GM18505 (cell line): ENCODE results near the gene CD200R1.

Source experiments
- ATAC-seq: cut with Tn5 transposase; IDR thresholded peaks from one replicate; pipeline ENCODE4 v1.9.1; 2021; ENCODE audit not compliant: unreplicated experiment
- POLR2A ChIP-seq: IDR thresholded peaks from 4 replicates; pipeline ENCODE4 v1.6.1; 2011; ENCODE audit warnings: borderline replicate concordance; ENCODE audit not compliant: insufficient read depth, insufficient read length; ENCODE audit errors: extremely low read depth

Gene CD200R1

DNA sequence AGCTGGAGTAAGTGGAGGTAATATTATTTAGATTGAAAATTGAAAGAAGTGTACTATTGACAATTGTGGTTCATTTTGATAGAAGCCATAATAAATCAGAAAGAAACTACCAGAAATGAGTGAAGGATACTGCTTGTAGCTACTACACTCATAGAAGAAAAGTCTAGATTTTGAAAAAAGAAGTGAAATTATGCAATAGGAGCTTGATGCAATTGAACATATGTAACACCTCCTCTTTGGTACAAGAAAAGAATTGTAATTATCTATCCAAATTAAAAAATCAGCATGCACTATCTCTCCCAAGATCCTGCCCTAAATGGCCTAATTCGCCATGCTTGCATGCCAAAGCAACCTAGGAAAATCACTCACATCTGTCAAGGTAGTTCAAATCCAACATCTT lies 77.1 kb downstream of the CD200R1 start:
- no peak for ATAC-seq
- no peak for TF ChIP-seq POLR2A

DNA sequence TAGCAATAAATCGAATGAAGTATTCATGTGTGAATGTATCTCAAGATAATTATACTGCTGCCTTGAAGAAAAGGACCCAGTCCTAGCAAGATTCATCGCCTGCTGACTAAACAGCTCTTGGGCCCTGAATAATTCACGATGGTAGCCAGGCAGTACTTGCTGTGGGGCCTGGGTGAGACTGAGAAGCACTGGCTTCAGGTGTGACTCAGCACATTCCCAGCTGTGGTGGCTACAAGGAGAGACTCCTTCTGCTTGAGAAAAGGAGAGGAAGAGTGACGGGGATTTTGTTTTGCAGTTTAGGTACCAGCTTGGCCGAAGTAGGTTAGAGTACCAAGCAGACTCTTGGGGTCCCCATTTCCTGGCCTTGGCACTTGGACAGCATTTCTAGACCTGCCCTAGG lies 80.6 kb downstream of the CD200R1 start:
- no peak for ATAC-seq
- TF ChIP-seq POLR2A = no peak

DNA sequence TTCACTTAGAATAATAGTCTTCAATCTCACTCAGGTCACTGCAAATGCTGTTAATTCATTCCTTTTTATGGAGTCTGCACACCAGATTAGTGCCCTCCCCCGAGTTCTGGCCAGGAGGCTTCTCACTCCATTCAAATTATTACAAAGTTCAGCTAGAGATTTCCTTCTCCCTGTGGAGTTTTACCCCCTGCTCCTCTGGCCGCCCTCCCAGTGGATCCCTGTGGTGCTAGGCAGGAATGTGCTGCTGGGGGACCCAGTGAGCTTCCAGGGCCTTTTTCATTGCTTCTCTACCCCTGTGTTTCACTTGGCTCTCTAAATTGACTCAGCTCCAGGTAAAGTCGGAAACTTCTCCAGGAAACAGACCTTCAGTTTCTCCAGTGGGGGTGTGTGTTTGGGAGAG lies 85.5 kb downstream of the CD200R1 start:
- ATAC-seq = no peak
- no peak for TF ChIP-seq POLR2A

DNA sequence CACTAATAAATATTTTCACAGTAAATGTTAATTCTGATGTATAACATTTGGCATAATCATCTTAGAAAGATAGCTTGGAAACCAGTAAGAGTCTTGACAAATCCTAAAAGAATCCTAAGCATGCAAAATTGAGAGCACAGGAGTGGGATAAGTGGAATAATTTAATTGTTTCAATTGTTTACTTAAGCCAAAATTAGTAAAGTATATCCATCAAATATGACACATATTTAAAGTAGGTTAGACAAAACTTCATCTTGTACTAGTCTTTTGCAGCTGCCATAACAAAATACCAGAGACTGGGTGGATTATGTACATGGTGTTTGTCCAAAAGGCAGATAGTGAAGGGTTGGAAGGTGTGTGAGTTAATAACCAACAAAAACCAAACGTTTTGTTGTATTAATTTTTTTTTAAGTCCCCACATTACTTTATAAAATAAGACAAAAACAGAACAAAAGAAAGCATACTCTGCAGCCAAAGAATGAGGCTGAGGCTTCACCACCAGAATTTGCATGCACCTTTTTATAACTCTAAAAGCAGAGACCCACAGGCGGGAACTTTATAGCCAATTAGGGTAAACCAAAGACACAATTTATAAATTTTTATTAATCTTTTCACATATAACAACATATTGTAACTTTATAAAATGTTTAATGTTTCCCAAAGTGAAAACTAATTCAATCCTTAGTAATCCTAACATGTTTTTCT lies 86.4 kb downstream of the CD200R1 start:
- TF ChIP-seq POLR2A = no peak
- ATAC-seq = no peak

DNA sequence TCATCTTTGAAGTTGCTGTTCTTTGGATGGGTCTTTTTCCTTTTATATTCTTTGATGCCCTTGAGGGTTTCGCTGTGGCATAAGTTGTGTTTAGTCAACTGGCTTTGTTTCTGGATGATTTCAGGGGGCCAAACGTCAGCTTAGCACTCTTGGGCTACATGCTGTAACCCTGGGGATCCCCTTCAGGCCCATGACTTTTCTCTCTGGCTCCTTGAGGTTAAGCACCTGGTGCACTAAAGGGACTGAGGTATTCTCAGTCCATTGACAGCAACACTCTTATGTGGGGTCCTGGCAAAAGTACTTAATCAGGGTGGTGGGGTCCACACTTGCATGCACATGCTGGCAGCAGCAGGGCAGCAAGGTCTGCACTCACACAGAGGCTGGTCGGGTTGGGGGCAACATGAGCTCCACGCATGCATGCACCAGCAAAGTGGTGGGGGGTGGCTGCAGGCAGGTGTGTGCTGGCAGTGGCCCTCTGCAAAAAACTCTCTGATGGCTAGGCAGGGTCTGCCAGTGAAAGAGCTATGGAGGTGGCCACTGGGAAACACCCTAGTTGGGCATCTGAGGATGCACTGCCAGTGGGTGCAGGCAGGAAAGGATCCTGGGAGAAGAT lies 90.1 kb downstream of the CD200R1 start:
- TF ChIP-seq POLR2A = no peak
- no peak for ATAC-seq

DNA sequence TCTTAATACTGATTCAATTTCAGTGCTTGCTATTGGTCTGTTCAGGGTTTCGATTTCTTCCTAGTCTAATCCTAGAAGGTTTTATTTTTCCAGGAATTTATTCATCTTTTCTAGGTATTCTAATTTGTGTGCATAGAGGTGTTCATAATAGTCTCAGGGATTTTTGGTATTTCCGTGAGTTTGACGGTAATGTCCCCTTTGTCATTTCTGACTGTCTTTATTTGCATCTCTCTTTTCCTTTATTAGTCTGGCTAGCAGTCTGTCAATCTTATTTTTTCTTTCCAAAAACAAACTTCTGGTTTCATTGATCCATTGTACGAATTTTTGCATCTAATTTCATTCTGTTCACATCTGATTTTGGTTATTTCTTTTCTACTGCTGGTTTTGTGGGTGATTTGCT lies 93.0 kb downstream of the CD200R1 start:
- no peak for ATAC-seq
- no peak for TF ChIP-seq POLR2A

DNA sequence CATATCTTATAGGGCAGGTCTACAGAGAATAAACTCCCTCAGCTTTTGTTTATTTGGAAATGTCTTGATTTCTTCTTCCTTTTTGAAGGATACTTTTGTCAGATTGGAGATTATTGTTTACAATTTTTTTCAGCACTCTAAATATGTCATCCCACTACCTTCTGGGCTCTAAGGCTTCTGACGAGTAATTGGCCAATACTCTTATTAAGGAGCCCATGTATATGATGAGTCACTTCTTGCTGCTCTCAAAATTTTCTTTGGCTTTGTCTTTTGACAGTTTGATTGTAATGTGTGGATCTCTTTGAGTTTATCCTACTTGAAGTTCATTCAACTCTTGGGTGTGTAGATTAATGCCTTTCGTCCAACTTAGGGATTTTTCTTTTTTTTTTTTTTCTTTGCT lies 99.3 kb downstream of the CD200R1 start:
- TF ChIP-seq POLR2A = no peak
- ATAC-seq = no peak

DNA sequence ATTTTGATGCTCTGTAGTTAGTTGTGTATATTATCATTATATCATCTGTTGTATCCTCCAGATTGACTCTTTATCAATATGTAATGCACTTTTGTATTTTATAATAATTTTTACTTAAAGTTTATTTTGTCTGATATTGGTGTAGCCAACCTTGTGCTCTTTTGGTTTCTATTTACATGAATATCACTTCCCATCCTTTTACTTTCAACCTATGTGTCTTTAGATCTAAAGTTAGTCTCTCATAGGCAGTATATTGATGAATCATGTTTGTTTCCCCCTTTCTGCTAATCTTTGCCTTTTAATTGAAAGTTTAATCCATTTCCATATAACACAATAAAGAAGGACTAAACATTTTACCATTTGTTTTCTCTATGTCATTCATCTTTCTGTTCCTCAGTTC lies 100.2 kb downstream of the CD200R1 start:
- no peak for ATAC-seq
- no peak for TF ChIP-seq POLR2A

DNA sequence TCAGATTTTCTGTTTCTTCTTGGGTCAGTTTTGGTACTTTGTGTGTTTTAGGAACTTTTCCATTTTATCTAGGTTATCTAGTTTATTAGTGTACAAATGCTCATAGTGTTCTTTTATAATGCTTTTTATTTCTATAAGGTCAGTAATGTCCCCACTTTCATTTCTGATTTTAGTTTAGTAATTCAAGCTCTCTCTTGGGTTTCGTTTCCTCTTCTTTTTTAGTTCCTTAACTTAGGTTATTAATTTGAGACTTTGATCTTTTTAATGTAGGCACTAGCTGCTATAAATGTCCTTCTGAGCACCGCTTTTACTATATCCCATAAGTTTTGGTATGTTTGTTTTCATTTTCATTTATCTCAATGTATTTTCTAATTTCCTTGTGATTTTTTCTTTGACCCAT lies 101.3 kb downstream of the CD200R1 start:
- TF ChIP-seq POLR2A = no peak
- ATAC-seq = peak; percentile 72

DNA sequence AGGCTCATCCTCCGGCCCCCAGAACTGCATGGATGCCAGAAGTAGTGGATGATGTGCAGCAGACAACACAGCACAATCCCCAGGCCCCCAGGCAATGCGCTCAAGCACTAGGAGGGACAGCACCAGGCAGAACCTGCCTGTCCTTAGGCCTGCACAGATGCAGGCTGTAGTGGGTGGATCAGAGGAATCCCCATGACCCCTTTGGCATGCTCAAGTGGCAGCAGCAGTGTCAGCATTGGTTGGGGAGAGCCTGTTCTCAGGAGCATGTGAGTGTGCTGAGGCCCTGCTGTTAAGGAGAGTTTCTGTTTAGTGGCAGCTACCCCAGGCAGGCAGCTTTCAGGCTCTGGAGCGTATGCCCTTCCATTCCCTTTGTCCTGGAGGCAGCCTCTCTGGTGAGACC lies 103.2 kb downstream of the CD200R1 start:
- no peak for ATAC-seq

More for the DNA sequence above, 103.2 kb downstream of the CD200R1 start:
- TF ChIP-seq POLR2A = no peak
